ENCODE data around the gene SLC25A44.
A peak's percentile ranks its signal among the peaks of the same experiment; 100 is the strongest.

The SLC25A44 gene, protein sequence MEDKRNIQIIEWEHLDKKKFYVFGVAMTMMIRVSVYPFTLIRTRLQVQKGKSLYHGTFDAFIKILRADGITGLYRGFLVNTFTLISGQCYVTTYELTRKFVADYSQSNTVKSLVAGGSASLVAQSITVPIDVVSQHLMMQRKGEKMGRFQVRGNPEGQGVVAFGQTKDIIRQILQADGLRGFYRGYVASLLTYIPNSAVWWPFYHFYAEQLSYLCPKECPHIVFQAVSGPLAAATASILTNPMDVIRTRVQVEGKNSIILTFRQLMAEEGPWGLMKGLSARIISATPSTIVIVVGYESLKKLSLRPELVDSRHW

DNA sequence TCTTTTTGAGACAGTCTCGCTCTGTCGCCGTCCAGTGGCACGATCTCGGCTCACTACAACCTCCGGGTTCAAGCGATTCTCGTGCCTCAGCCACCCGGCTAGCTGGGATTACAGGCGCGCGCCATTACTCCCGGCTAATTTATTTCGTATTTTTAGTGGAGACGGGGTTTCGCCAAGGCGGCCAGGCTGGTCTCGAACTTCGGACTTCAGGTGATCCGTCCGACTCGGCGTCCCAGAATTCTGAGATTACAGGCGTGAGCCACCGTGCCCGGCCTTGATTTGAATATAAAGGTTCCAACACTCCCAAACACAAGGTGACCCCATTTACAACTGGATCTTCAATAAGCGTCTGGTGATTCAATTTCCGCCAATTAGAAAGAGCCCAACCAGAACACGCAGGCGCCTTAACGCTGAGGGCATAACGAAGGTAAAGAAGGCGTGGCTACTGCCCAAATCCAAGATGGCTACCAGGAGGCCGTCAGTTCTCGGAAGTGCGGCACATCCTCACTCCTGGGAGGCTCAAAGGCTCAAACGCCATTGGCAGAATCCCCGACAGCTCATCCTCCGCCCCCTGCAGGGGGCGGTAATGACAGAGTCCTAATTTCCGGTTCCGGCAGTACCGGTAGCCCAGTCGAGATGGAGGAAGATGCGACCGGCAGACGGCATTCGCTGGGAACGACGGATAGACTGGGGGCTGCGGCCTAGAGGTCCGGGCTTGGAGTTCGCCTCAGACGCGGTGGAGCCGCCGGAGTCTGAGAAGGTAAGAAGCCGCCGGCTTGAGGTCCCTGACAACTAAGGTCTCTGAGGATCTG is at the start of gene SLC25A44:
TSS of gene SLC25A44 (plus strand) at position 617 of the 812 bp plus-strand sequence. CDS start 5,744 bp downstream, outside the sequence.
- peak; percentile 50 for TF ChIP-seq CTCF (IDR thresholded peaks at IDR 0.05; ENCODE audit: low read depth, low read length, missing control alignments)
- H3K4me3 ChIP-seq (ENCODE audit: low read depth, low read length) = peak within 1 kb of the TSS; percentile 74
- DNase-seq (ENCODE audit: low read depth) = peak; percentile 98

DNA sequence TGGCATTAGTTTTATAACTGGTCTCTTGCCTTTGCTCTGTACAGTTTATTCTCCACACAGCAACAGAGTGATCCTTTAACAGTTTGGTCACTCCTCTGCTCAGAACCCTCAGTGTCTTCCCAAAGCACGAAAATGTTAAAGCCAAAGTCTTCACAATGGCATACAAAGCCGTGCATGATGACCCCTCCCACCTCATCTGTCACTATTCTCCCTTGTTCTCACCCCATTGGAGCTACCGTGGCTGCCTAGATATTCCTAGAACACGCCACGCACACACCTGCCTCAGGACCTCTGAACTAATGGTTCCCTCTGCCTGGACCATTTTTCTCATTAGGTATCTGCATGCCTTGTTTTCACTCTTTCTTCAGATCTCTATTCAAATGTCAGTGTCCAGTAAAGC is 49.2 kb upstream of the SLC25A44 start:
- TF ChIP-seq CTCF (IDR thresholded peaks at IDR 0.05; ENCODE audit: low read depth, low read length, missing control alignments) = no peak
- no peak for DNase-seq (ENCODE audit: low read depth)
- no peak overlapping the region for H3K4me3 ChIP-seq (ENCODE audit: low read depth, low read length)

DNA sequence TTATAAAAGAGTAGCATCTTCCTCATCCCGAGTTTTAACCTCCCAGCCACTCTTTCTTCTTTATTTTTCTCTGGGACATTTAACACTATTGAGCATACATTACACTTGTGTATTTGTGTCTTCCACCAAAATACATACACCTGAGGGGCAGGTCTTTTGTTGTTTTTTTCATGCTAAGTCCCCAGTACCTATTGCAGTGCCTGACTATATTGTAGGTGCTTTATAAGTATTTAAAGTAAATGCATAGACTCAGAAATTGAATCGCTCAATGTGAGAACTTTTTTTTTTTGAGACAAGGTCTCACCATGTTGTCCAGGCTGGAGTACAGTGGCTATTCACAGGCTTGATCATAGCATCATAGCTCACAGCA is 48.3 kb upstream of the SLC25A44 start:
- TF ChIP-seq CTCF (IDR thresholded peaks at IDR 0.05; ENCODE audit: low read depth, low read length, missing control alignments) = no peak
- DNase-seq (ENCODE audit: low read depth) = no peak

GRCh38 chr1:156146020-156146768 is 47.7 kb upstream of the SLC25A44 start:
- peak; percentile 72 for TF ChIP-seq CTCF (IDR thresholded peaks at IDR 0.05; ENCODE audit: low read depth, low read length, missing control alignments)
- no peak overlapping the region; the same call in 1 of the 2 replicates for H3K4me3 ChIP-seq (ENCODE audit: low read depth, low read length)
- DNase-seq (ENCODE audit: low read depth) = no peak

More for the DNA sequence above, 48.3 kb upstream of the SLC25A44 start:
- H3K4me3 ChIP-seq (ENCODE audit: low read depth, low read length) = no peak overlapping the region

GRCh38 chr1:156146769-156147405 is 47.0 kb upstream of the SLC25A44 start:
- DNase-seq (ENCODE audit: low read depth) = no peak
- no peak overlapping the region for H3K4me3 ChIP-seq (ENCODE audit: low read depth, low read length)
- no peak for TF ChIP-seq CTCF (IDR thresholded peaks at IDR 0.05; ENCODE audit: low read depth, low read length, missing control alignments)

GRCh38 chr1:156148216-156148615 is 45.7 kb upstream of the SLC25A44 start:
- H3K4me3 ChIP-seq (ENCODE audit: low read depth, low read length) = no peak overlapping the region
- TF ChIP-seq CTCF (IDR thresholded peaks at IDR 0.05; ENCODE audit: low read depth, low read length, missing control alignments) = no peak
- DNase-seq (ENCODE audit: low read depth) = no peak
